Measurements from ENCODE around the gene CST9L. TPM values are rescaled to one million over a fixed set of nuclear protein-coding genes. Genes with fewer than 3 reads are reported as not detected.

Gene CST9L
- total RNA-seq, 1 experiment from 2014 or later = not detected

DNA sequence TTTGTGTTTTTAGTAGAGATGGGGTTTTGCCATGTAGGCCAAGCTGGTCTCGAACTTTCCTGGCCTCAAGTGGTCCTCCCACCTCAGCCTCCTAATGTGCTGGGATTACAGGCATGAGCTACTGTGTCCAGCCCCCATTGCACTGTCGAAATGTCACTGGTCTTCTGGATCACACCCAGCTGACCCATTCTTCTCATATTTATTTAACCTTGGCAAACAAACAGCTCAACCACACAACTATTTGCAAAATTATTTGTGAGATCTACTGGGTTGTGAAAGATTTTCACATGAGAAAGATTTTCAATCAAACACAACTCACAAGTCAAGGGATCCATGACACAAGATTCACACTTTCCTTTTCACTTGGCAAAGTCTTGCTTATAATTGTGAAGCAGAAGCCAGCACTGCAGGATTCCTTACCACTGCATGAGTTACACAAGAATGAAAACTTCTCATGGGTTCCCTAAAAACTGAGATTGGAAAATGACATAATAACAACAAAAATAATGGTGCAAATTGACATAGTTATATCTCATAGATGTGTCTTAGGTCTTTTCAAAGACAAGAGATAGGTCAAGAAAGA, 2.0 kb upstream of the CST9L start:
- H3K27ac Mint-ChIP-seq (ENCODE audit: unreplicated experiment) = no peak overlapping the region
- ChIA-PET CTCF (interaction anchor here (0.6 kb wide), 1 partner anchor 123 kb away, joined by 4 read pairs; no protein-coding TSS in a partner anchor), POLR2A (no interaction called here)
- H3K4me1 Mint-ChIP-seq (ENCODE audit: low read depth, unreplicated experiment) = no peaks in the 10 kb centered on the region
- H3K4me3 Mint-ChIP-seq (ENCODE audit: unreplicated experiment) = no peak overlapping the region
- H3K4me1 ChIP-seq = no peaks in the 10 kb centered on the region
- H3K27me3 ChIP-seq (replicated peaks; ENCODE audit: control insufficient read depth, insufficient read depth, low read length) = 0 out of 2 replicates have a peak, but pooled peaks cover 2% of the 10 kb centered on the region
- no peak for DNase-seq
- no peak overlapping the region for H3K4me3 ChIP-seq (ENCODE audit: low read depth, low read length)
- TF ChIP-seq, protein P1, sequence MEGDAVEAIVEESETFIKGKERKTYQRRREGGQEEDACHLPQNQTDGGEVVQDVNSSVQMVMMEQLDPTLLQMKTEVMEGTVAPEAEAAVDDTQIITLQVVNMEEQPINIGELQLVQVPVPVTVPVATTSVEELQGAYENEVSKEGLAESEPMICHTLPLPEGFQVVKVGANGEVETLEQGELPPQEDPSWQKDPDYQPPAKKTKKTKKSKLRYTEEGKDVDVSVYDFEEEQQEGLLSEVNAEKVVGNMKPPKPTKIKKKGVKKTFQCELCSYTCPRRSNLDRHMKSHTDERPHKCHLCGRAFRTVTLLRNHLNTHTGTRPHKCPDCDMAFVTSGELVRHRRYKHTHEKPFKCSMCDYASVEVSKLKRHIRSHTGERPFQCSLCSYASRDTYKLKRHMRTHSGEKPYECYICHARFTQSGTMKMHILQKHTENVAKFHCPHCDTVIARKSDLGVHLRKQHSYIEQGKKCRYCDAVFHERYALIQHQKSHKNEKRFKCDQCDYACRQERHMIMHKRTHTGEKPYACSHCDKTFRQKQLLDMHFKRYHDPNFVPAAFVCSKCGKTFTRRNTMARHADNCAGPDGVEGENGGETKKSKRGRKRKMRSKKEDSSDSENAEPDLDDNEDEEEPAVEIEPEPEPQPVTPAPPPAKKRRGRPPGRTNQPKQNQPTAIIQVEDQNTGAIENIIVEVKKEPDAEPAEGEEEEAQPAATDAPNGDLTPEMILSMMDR (IDR thresholded peaks at IDR 0.05; ENCODE audit: insufficient read depth in 1 of 2, low read depth in 1 of 2, low read length in 1 of 2, severe bottlenecking in 1 of 2, unreplicated experiment in 1 of 2) = no peak
- H3K27me3 Mint-ChIP-seq (ENCODE audit: insufficient read depth, unreplicated experiment) = peaks cover 19% of the 10 kb centered on the region
- no TSS peak for BruUV-seq (replicated peaks)
- H3K9me3 ChIP-seq = no peaks in the 10 kb centered on the region; the same call in 1 of the 2 replicates
- H3K36me3 Mint-ChIP-seq (ENCODE audit: insufficient read depth, unreplicated experiment) = no peaks in the 10 kb centered on the region
- H3K9me3 Mint-ChIP-seq (ENCODE audit: unreplicated experiment) = no peaks in the 10 kb centered on the region
- intact Hi-C loops (cut with micrococcal nuclease; ENCODE audit: unreplicated experiment) = no loop called here
- no peaks in the 10 kb centered on the region for H3K36me3 ChIP-seq (ENCODE audit: control insufficient read depth, insufficient read depth, low read length)

GRCh38 chr20:23569570-23569969, 1.3 kb upstream of the CST9L start:
- no peaks in the 10 kb centered on the region for H3K4me1 Mint-ChIP-seq (ENCODE audit: low read depth, unreplicated experiment)
- no peak for DNase-seq
- Histone ChIP-seq H3K4me1 (no peaks in the 10 kb centered on the region), H3K9me3 (no peaks in the 10 kb centered on the region; the same call in 1 of the 2 replicates), H3K4me3 (ENCODE audit: low read depth, low read length) (no peak overlapping the region), H3K36me3 (ENCODE audit: control insufficient read depth, insufficient read depth, low read length) (no peaks in the 10 kb centered on the region), H3K27me3 (replicated peaks; ENCODE audit: control insufficient read depth, insufficient read depth, low read length) (0 out of 2 replicates have a peak, but pooled peaks cover 2% of the 10 kb centered on the region)
- peaks cover 14% of the 10 kb centered on the region for H3K27me3 Mint-ChIP-seq (ENCODE audit: insufficient read depth, unreplicated experiment)
- no peak overlapping the region for H3K27ac Mint-ChIP-seq (ENCODE audit: unreplicated experiment)
- BruUV-seq (replicated peaks) = no TSS peak
- no peaks in the 10 kb centered on the region for H3K9me3 Mint-ChIP-seq (ENCODE audit: unreplicated experiment)
- CTCF ChIA-PET = no interaction called here
- TF ChIP-seq, protein P1 (IDR thresholded peaks at IDR 0.05; ENCODE audit: insufficient read depth in 1 of 2, low read depth in 1 of 2, low read length in 1 of 2, severe bottlenecking in 1 of 2, unreplicated experiment in 1 of 2) = no peak
- H3K36me3 Mint-ChIP-seq (ENCODE audit: insufficient read depth, unreplicated experiment) = no peaks in the 10 kb centered on the region
- H3K4me3 Mint-ChIP-seq (ENCODE audit: unreplicated experiment) = no peak overlapping the region
- POLR2A ChIA-PET = no interaction called here
- intact Hi-C loops (cut with micrococcal nuclease; ENCODE audit: unreplicated experiment) = no loop called here

- TF ChIP-seq, protein P1 (IDR thresholded peaks at IDR 0.05; ENCODE audit: insufficient read depth in 1 of 2, low read depth in 1 of 2, low read length in 1 of 2, severe bottlenecking in 1 of 2, unreplicated experiment in 1 of 2) = no peak
- CTCF ChIA-PET = no interaction called here
- H3K4me1 ChIP-seq = no peaks in the 10 kb centered on the region
- Mint-ChIP-seq H3K4me1 (ENCODE audit: low read depth, unreplicated experiment) (no peaks in the 10 kb centered on the region), H3K4me3 (ENCODE audit: unreplicated experiment) (no peak overlapping the region), H3K36me3 (ENCODE audit: insufficient read depth, unreplicated experiment) (no peaks in the 10 kb centered on the region), H3K27me3 (ENCODE audit: insufficient read depth, unreplicated experiment) (peaks cover 9% of the 10 kb centered on the region), H3K9me3 (ENCODE audit: unreplicated experiment) (no peaks in the 10 kb centered on the region), H3K27ac (ENCODE audit: unreplicated experiment) (no peak overlapping the region)
- no peak overlapping the region for H3K4me3 ChIP-seq (ENCODE audit: low read depth, low read length)
- BruUV-seq (replicated peaks) = no TSS peak
- intact Hi-C loops (cut with micrococcal nuclease; ENCODE audit: unreplicated experiment) = no loop called here
- no peaks in the 10 kb centered on the region; the same call in 1 of the 2 replicates for H3K9me3 ChIP-seq
- no peaks in the 10 kb centered on the region for H3K36me3 ChIP-seq (ENCODE audit: control insufficient read depth, insufficient read depth, low read length)
- H3K27me3 ChIP-seq (replicated peaks; ENCODE audit: control insufficient read depth, insufficient read depth, low read length) = 0 out of 2 replicates have a peak, but pooled peaks cover 2% of the 10 kb centered on the region
- POLR2A ChIA-PET = no interaction called here
- no peak for DNase-seq
Measured at GRCh38 chr20:23568971-23569330, 667 bp upstream of the CST9L start.

Data from Caco-2 (cell line).